GM12892 (cell line): Measurements from ENCODE around the gene DNAJB1.

Experiments used
- POLR2A ChIP-seq: IDR thresholded peaks from 2 replicates; pipeline ENCODE4 v1.6.1; 2011; ENCODE audit warnings: low read depth, low read length, control low read depth
- POLR2AphosphoS5 ChIP-seq: IDR thresholded peaks from 2 replicates; pipeline ENCODE4 v1.6.1; 2011; ENCODE audit warnings: low read depth, low read length, control low read depth

DNA sequence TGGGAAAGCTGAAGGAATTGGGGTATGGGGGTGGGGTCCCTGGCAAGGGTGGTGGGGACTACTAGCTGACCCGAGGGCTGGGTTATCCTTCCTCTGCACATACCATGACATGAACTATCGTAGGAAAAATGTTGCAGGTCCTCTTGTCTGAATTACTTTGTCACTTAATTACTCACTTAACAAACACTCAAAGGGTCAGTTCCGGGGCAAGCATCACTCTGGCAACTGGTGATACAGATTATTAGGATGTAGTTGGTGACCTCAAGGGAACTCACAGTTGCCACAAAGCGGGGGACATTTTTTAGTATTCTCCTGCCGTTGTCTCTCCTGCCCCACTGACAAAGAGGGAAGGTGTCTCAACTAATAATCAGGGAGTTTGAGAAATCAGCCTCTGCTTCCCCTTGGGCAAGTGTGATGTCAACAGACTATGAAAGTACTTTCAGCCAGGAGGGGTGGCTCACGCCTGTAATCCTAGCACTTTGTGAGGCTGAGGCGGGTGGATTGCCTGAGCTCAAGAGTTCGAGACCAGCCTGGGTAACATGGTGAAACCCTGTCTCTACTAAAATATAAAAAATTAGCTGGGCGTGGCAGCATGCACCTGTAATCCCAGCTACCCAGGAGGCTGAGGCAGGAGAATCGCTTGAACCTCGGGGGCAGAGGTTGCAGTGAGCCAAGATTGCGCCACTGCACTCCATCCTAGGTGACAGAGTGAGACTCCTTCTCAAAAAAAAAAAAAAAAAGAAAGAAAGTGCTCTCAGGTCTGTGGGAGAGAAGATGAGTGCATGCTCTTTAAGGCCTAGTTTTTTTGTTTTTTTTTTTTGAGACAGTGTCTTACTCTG, 10.3 kb downstream of the DNAJB1 start:
- TF ChIP-seq POLR2A (no peak), POLR2AphosphoS5 (no peak)
